IPS-NIHi7 (cell line): ENCODE measurements around the gene SNAPC4.
A peak's percentile ranks its signal among the peaks of the same experiment; 100 is the strongest.

Experiments used
- DNase-seq: peaks from one replicate; pipeline ENCODE4 v3.0.0; 2012; ENCODE audit warnings: mixed read lengths; ENCODE audit errors: extremely low spot score

Gene SNAPC4

GRCh38 chr9:136370687-136371532 lies 29.1 kb downstream of the SNAPC4 start:
- no peak for DNase-seq

DNA sequence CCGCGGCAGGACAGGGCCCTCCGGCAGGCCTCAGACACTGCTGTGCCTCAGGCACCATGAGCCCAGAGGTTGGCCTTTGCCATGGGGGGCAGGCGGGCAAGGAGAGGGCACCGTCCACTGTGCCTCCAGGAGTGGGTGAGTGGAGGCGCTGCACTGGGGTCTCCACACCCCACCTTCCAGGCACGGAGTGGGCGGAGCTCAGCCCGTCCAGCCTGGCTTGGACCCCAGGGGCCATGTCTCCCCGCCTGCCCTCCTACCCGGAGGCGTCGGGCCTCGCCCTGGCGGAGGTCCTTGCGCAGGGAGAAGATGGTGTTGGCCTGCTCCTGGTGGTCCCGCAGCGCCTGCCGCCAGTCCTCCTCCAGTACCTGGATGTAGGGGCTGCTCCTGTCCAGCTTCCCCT lies 29.9 kb downstream of the SNAPC4 start:
- DNase-seq: no peak

DNA sequence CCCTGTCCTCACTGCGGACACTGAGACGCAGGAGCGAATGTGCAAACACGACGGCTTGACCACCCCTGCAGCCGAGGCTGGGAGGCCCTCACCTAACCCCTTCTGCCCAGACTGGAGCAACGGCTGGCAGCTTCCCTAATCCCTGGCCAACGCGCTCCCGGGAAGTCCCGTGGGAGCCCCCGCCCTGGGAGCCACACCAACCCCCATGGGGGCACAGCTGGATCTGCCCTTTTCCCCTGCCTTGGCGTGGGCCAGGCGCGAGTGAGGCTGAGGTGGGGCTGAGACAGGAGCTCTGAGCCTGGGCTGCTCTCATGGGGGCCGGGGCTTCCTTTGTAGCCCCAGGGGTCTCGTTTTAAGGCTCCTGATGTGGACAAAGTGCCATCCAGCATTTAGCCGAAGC lies 31.8 kb downstream of the SNAPC4 start:
- DNase-seq: no peak

GRCh38 chr9:136367296-136368145 lies 32.4 kb downstream of the SNAPC4 start:
- DNase-seq: no peak

DNA sequence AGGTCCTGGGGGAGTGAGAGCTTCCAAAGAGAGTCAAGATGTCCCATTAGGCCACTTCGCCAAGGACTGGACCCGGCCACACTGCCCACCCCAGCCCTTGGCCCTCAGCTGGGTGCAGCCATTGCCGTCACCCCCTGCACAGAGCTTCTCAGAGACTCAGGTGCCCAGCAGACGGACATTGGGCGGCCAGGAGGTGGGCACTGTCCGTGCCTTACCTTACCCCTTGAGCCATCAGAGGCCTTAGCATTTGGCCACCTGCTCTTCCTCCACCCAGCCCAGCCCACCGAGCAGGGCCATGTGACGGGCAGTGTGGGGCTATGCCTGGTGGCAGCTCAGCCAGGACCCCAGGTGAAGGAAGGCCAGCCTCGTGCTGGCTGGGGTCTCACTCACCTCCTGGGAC lies 33.1 kb downstream of the SNAPC4 start:
- DNase-seq: no peak

GRCh38 chr9:136365775-136366222 lies 34.2 kb downstream of the SNAPC4 start:
- DNase-seq: no peak

DNA sequence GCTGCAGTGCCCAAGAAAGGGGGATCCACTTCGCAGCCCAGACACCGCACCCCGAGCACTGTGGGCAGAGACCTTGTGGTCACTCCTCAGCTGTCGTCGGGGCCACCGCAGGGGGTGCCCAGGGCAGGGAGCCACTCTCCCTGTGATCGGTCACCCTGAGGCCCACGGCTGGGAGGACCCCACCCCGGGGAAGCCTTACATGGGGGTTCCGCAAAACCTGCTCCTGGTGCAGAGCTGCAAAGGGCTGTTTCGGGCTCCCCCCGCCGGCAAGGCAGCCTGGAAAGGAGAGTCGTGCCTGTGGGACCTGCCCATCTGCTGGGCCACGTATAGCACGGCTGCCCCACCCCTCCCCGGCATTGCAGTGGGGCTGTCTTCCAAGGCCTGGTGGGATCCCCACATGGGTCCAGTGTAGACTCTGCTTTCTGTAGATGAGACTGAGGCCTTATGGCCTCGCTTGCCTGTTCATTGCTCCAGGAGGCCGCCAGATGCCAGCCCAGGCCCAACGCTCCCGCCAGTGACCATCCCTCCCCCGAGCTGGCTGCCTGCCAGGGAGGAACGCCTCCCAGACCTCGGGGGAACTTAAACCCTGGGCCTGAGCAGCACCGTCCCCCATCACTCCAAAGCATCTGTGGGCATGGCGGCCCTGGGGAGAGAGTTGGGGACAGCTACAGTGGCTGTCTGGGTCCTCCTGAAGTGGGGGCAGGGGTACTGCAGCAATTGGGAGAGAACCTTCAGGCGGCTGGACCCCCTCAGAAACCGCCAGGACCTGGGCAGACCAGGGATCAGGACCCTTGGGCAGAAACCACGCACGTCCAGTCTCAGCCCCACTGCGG lies 34.8 kb downstream of the SNAPC4 start:
- no peak for DNase-seq

DNA sequence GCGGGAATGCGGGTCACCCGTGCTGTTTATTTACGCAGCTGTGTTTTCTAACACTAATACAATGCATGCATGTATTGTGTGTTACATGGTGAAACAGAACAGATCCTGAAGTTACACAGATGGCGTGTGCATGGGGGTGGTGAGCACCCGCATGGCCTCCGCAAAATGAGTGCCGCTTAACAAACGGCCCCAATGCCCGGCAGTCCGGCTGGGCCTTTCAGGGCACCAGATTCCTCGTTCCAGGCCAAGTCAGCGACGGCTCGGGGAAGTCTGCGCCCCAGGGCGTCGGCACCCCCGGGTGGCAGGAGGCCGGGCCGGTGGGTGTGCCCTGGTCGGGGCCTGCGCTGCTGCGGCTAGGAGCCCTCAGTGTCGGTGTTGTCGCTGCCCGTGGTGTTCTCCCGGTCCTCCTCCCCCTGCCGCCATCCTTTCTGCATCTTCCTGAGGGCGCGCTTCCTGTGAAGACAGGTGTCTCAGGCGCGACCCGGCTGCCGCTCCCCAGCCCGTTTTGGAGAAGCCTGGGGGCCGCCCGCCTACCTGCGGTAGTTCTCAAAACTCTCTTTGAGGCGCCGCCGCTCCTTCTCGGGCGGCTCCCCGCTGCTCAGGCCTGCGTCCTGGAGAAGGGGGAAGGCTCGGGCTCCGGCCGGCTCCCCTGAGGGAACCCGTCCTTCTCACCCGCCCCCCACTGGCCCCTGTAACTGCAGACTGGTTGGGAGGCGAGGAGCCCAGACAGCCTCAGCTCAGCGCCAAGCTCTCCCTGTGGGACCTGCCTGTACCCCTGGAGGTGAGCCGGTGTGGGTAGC lies 35.8 kb downstream of the SNAPC4 start:
- DNase-seq: no peak

DNA sequence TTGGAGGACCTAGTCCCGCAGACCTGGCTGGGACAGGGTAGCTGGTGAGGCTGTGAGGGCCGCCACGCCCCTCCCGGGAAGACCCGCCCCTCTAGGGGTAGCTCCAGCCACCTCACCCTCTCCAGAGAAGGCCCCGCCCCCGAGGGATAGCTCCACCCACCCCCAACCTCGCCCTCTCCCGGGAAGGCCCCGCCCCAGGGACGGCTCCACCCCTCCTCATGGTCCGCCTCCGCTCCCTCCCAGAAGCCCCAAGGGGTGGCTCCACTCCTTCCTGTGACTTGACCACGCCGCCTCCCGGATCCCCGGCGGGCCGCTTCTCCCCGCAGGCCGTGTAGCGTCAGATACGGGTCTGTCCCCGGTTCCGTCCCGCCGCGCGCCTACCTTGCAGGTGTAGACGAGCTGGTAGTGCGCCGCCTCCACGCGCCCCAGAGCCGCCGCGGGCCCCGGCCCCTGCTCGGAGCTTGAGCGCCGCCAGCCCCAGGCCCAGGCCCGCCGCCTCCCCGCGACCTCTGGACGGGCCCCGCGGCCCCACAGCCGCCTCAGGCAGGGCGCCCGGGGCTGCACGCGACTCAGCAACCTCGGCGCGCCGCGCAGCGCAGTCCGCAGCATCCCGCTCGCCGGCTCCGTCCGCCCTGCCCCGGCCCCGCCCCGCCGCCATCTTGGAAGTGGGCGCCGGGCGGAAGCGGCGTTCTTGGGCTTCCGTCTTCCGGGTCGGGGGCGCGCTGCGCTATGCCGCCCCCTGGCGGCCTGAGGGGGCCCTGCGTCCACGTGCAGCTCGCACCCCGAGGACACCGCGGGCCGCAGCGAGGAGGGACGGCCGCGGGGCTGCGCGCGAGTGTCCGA lies 36.6 kb downstream of the SNAPC4 start, which contains the start of gene DNLZ:
DNLZ (minus strand) TSS at position 639 of the 843 bp plus-strand sequence; CDS start at position 609, 30 bp downstream.
- peak; percentile 100 for DNase-seq

- DNase-seq: no peak
These were observed 37.6 kb downstream of the SNAPC4 start for GRCh38 chr9:136362450-136362784.

DNA sequence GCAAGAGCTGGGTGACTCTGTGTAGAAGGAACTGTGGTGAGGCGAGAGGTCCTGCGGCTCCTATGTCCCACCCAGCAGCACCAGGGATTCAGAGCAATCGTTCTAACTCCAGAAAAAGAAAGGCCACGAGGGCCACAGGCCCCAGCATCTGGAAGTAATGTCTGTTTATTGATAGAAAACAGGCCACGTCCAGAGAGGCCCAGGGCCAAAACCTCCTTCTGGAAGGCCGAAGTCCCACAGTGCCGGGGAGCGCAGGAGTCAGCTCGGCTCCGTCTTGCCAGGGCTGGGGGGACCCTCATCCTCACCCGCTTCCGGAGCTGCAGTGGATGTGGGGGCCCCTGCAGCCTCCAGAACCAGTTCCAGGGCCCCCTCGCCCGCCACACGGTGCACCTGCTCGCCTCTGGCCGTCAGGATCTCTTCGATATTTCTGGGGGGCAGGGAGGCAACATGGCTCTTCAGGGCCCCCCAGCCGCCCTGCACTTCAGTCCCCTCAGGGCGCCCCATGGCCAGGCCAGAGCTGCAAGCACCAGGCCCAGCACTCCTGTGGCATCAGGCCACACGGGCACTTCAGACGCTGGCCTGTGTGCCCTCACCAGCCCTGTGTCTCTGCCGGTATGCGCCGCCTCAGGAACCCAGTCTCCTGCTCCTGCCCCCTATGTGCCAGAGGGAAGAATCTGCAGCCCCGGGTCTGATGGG lies 38.1 kb downstream of the SNAPC4 start:
- DNase-seq: no peak

DNA sequence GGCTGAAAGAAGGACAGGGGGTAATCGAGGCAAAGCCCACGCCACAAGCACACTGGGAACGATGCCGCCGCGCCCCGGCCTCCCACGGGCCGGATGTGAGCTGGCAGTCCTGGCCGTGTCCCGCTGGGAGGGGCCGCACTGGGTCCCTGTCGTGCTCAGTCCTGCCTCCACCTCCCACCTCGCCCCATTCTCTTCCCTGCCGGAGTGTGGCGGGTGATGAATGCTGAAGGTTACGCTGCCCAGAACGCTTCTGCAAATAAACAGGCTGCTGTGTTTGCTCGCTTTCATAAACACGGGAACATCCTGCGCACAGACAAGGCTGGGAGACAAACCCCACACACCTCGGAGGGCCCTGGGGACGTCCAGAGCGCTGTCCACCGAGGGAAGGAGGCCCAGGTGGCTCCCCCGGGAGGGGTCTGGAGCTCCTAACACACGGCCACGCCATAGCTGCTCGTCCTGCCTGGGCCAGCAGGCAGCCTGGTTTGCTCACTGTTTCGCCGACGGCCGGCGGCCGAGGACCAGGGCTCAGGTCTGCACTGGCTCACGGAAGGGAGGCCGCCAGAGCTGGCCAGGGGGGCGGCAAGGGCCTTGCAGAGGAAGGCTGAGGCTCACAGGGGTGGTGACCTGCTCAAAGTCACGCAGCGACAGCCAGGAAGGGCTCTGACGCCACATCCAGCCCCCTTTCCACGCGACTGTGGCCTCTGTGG lies 38.8 kb downstream of the SNAPC4 start:
- DNase-seq: no peak

- no peak for DNase-seq
These were observed 39.9 kb downstream of the SNAPC4 start for GRCh38 chr9:136359774-136360718.

- DNase-seq: no peak
These were observed 41.1 kb downstream of the SNAPC4 start for GRCh38 chr9:136358888-136359287.

DNA sequence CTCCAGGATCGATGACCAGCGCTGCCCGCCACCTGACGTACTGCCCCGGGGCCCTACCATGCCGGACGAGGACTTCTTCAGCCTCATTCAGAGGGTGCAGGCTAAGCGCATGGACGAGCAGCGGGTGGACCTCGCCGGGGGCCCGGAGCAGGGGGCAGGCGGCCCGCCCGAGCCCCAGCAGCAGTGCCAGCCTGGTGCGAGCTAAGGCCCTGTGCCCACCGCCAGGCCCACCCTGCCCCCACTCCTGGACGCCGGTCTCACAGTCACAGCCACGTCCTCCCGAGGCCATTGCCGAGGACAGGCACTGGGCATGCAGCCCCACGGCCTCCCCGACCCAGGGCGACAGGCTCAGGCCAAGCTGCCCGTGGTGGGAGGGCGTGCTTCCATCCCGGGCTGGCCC lies 42.0 kb downstream of the SNAPC4 start:
- no peak for DNase-seq

DNA sequence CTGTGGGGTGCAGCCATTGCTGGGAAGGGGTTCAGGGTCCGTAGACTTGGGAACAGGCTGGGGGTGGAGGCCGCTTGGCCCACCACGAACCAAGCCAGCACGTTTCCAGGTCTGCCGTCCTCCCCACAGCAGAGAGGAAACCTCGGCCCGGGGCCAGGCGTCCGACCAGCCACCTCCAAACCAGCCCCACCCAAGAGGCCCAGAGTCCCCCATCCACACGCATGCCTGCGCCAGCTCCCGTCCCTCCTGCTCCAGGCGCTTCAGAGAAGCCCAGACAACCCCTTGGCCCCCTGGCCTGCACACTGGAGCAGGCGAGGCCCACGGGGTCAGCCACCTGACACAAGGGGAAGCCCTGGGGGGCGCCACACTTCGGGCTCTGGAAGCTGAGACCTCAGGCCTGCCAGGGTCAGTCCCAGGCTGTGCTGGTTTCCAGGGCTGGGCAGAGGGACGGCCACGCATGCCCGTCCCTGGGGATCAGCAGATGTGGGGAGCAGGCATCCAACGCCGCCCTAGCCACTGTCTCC lies 42.7 kb downstream of the SNAPC4 start:
- no peak for DNase-seq
